Prostate gland (tissue), 2 donors: Measurements from ENCODE around the gene NGFR. TPM values are rescaled to one million over a fixed set of nuclear protein-coding genes. Genes with fewer than 3 reads are reported as not detected.

Experiments
- DNase-seq: peaks from one replicate; pipeline ENCODE4 v3.0.0-alpha.2; 2019; ENCODE audit warnings: low spot score
- H3K27ac ChIP-seq, 2 donors: fragments of 200-600 bp; sonication (generic); 2 replicates each; pipeline ENCODE4 v1.5.1; 2017 to 2019
- H3K27me3 ChIP-seq: fragments of 200-600 bp; sonication (generic); replicated peaks from 2 replicates; pipeline ENCODE4 v1.5.1; 2019; ENCODE audit not compliant: insufficient read depth
- H3K36me3 ChIP-seq, 2 donors: fragments of 200-600 bp; sonication (generic); 1 replicate in 1 of 2; 2 replicates in 1 of 2; pipeline versions ENCODE4 v1.5.1 to v1.8.1; 2017 to 2019
- H3K4me1 ChIP-seq: fragments of 200-600 bp; sonication (generic); replicated peaks from 2 replicates; pipeline ENCODE4 v1.5.1; 2019
- H3K4me3 ChIP-seq, 2 donors: fragments of 200-600 bp; sonication (generic); 2 replicates each; pipeline ENCODE4 v1.5.1; 2017 to 2019
- H3K9me3 ChIP-seq: fragments of 200-600 bp; sonication (generic); 2 replicates; pipeline ENCODE4 v1.5.1; 2017
- CTCF ChIP-seq, 4 experiments: fragments of 200-600 bp in 2 of 4; fragments of 450-650 bp in 2 of 4; sonication (generic) in 2 of 4; IDR thresholded peaks; 1 replicate in 3 of 4; 2 replicates in 1 of 4; pipeline ENCODE4 v1.5.1; 2016 to 2019; ENCODE audit warnings: antibody characterized with exemption in 4 of 4, mild to moderate bottlenecking in 2 of 4, moderate library complexity in 2 of 4
- POLR2A ChIP-seq: fragments of 450-650 bp; IDR thresholded peaks from one replicate; pipeline ENCODE4 v1.6.1; 2016; ENCODE audit warnings: antibody characterized with exemption, mild to moderate bottlenecking
- POLR2AphosphoS5 ChIP-seq: sonication (generic); formaldehyde crosslinking; IDR thresholded peaks from one replicate; pipeline ENCODE4 v1.6.1; 2017; ENCODE audit warnings: antibody characterized with exemption
- WGBS: methylation state at CpG from one replicate; pipeline ENCODE4 v1.1.5; 2018; 5-methylcytosine and 5-hydroxymethylcytosine counted together
- intact Hi-C: fragments of 100-400 bp; cut with DNase I; formaldehyde crosslinking; loops from one replicate; pipeline ENCODE4 v1.14.2; 2022
- total RNA-seq, 2 donors: library from RNA; depleted of rRNA; stranded (reverse); fragments of >200 nt; gene quantifications; one replicate each; pipeline ENCODE4 v1.1.0, GENCODE V29; 2016

The NGFR gene
- total RNA-seq, 2 donors from 2014 or later, result 30.1 to 34.4 TPM

GRCh38 chr17:49513641-49514040 lies 18.5 kb downstream of the NGFR start:
- Histone ChIP-seq H3K4me1 (peaks cover 3% of the 10 kb centered on the region), H3K36me3 (no peaks in the 10 kb centered on the region), H3K4me3 (no peak overlapping the region), H3K27ac (no peak overlapping the region), H3K9me3 (no peaks in the 10 kb centered on the region), H3K27me3 (no peaks in the 10 kb centered on the region)
- no peak for TF ChIP-seq CTCF (IDR thresholded peaks at IDR 0.05)
- TF ChIP-seq POLR2AphosphoS5, result no peak
- TF ChIP-seq POLR2A, result no peak
- intact Hi-C loops, result no loop called here
- DNase-seq, result no peak
- 76% methylated on average over 8 of the region's 8 CpGs for WGBS

- no peaks in the 10 kb centered on the region for H3K27me3 ChIP-seq
- H3K36me3 ChIP-seq, result no peaks in the 10 kb centered on the region
- DNase-seq, result no peak
- TF ChIP-seq POLR2AphosphoS5, result no peak
- no peak for TF ChIP-seq POLR2A
- no peak for TF ChIP-seq CTCF (IDR thresholded peaks at IDR 0.05)
- H3K9me3 ChIP-seq, result no peaks in the 10 kb centered on the region
- 72% methylated on average over 14 of the region's 15 CpGs for WGBS
- H3K27ac ChIP-seq, result peak overlapping the region; percentile 63 to 65
- H3K4me3 ChIP-seq, result no peak overlapping the region
- peaks cover 3% of the 10 kb centered on the region for H3K4me1 ChIP-seq
- intact Hi-C loops, result no loop called here
These were observed 19.1 kb downstream of the NGFR start for GRCh38 chr17:49514071-49514721.

- WGBS, result 5% methylated on average over 8 of the region's 8 CpGs
- no peak overlapping the region for H3K4me3 ChIP-seq
- intact Hi-C loops, result no loop called here
These were observed 20.2 kb downstream of the NGFR start for GRCh38 chr17:49515196-49515770.

GRCh38 chr17:49516180-49516579 lies 21.1 kb downstream of the NGFR start:
- peak overlapping the region; percentile 63 to 65 for H3K27ac ChIP-seq
- peak; percentile 30 for DNase-seq
- 34% methylated on average over 5 of the region's 5 CpGs for WGBS

More at GRCh38 chr17:49515196-49515770, 20.2 kb downstream of the NGFR start:
- no peaks in the 10 kb centered on the region for H3K9me3 ChIP-seq
- no peaks in the 10 kb centered on the region for H3K36me3 ChIP-seq
- peak; percentile 42 for TF ChIP-seq POLR2A
- TF ChIP-seq CTCF (IDR thresholded peaks at IDR 0.05), result peak in 2 of 4 experiments; percentile 40 to 42
- peak; percentile 88 for TF ChIP-seq POLR2AphosphoS5
- DNase-seq, result peak; percentile 83
- H3K27ac ChIP-seq, result peak overlapping the region; percentile 63 to 65
- H3K27me3 ChIP-seq, result no peaks in the 10 kb centered on the region
- peaks cover 3% of the 10 kb centered on the region for H3K4me1 ChIP-seq

More at GRCh38 chr17:49516180-49516579, 21.1 kb downstream of the NGFR start:
- Histone ChIP-seq H3K27me3 (no peaks in the 10 kb centered on the region), H3K4me1 (peaks cover 3% of the 10 kb centered on the region), H3K9me3 (no peaks in the 10 kb centered on the region), H3K36me3 (no peaks in the 10 kb centered on the region), H3K4me3 (no peak overlapping the region)
- intact Hi-C loops, result no loop called here
- TF ChIP-seq POLR2A (no peak), POLR2AphosphoS5 (no peak), CTCF (IDR thresholded peaks at IDR 0.05) (no peak)
